AG04450 (cell line): ENCODE data around the gene PRR20G. TPM values are rescaled to one million over a fixed set of nuclear protein-coding genes. Genes with fewer than 3 reads are reported as not detected.

Experiments
- CTCF ChIA-PET: fragments of 300-600, 350-600 bp; formaldehyde crosslinking; extraction: SDS; loops from one replicate; lab custom pipeline; 2022; ENCODE audit warnings: antibody characterized with exemption, inconsistent platforms; lab: Charles Lee
- POLR2A ChIA-PET: fragments of 350-600 bp; formaldehyde crosslinking; extraction: SDS; loops from one replicate; lab custom pipeline; 2021; ENCODE audit warnings: antibody characterized with exemption, inconsistent platforms; lab: Yijun Ruan, JAX
- DNase-seq: peaks from one replicate; pipeline ENCODE4 v3.0.0-alpha.2; 2011; ENCODE audit warnings: low read depth, low spot score
- H3K27ac ChIP-seq: one replicate; pipeline ENCODE4 v1.5.1; 2012; ENCODE audit warnings: low read depth, low read length, control low read depth
- H3K27me3 ChIP-seq: one replicate; pipeline ENCODE4 v1.6.0; 2012; ENCODE audit warnings: low read length; ENCODE audit not compliant: control insufficient read depth, insufficient read depth
- H3K4me3 ChIP-seq: 2 replicates; pipeline ENCODE4 v1.5.1; 2011; ENCODE audit warnings: mild to moderate bottlenecking, low read depth, low read length, control low read depth
- H3K9me3 ChIP-seq: 2 replicates; pipeline ENCODE4 v1.5.1; 2012; ENCODE audit warnings: low read length; ENCODE audit not compliant: control insufficient read depth, insufficient read depth
- polyA plus RNA-seq: library from polyadenylated mRNA; depleted of rRNA; stranded (reverse); fragments of >200 nt; gene quantifications from 2 replicates; pipeline ENCODE4 v1.2.3, GENCODE V29; 2011
- TF ChIP-seq, protein P1 (sequence below): IDR thresholded peaks from 2 replicates; pipeline ENCODE4 v1.5.1; 2011; ENCODE audit warnings: low read depth, low read length, control low read depth, inconsistent platforms

The PRR20G gene
- polyA plus RNA-seq, 1 experiment = not detected

- no peak for DNase-seq
- Histone ChIP-seq H3K27me3 (no peaks in the 10 kb centered on the region), H3K9me3 (peaks cover 18% of the 10 kb centered on the region; the same call in 1 of the 2 replicates), H3K27ac (no peak overlapping the region), H3K4me3 (no peak overlapping the region)
- POLR2A ChIA-PET = no interaction called here
- TF ChIP-seq, protein P1, sequence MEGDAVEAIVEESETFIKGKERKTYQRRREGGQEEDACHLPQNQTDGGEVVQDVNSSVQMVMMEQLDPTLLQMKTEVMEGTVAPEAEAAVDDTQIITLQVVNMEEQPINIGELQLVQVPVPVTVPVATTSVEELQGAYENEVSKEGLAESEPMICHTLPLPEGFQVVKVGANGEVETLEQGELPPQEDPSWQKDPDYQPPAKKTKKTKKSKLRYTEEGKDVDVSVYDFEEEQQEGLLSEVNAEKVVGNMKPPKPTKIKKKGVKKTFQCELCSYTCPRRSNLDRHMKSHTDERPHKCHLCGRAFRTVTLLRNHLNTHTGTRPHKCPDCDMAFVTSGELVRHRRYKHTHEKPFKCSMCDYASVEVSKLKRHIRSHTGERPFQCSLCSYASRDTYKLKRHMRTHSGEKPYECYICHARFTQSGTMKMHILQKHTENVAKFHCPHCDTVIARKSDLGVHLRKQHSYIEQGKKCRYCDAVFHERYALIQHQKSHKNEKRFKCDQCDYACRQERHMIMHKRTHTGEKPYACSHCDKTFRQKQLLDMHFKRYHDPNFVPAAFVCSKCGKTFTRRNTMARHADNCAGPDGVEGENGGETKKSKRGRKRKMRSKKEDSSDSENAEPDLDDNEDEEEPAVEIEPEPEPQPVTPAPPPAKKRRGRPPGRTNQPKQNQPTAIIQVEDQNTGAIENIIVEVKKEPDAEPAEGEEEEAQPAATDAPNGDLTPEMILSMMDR = no peak
- CTCF ChIA-PET = no interaction called here
Measured at GRCh38 chr3:127286571-127287140, 1.2 kb downstream of the PRR20G start.

DNA sequence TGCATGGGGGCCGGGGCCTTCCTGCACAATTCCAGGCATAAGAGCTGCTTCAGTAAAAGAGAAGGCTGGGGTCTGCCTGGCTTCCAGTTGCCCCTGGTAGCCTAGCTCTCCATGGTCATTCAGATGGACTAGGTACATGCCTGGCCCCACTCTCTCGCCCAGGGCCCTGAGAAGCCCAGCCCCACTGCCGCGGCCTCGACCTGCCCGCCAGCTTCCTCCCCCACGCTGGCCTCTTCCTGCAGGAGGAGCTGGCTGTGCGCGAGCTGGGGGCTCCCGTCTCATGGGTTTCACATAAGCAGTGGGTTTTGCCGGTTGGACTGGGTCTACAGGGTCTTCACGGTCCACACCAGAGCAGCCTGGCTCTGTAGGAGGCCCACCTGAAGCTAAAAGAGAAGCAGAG lies 3.6 kb downstream of the PRR20G start:
- Histone ChIP-seq H3K4me3 (no peak overlapping the region), H3K9me3 (peaks cover 18% of the 10 kb centered on the region; the same call in 1 of the 2 replicates), H3K27ac (no peak overlapping the region), H3K27me3 (no peaks in the 10 kb centered on the region)
- TF ChIP-seq, protein P1 = no peak
- ChIA-PET CTCF (no interaction called here), POLR2A (no interaction called here)
- DNase-seq = no peak

GRCh38 chr3:127277561-127277960 lies 10.3 kb downstream of the PRR20G start:
- no peak overlapping the region for H3K27ac ChIP-seq
- no peaks in the 10 kb centered on the region for H3K27me3 ChIP-seq
- ChIA-PET CTCF (no interaction called here), POLR2A (no interaction called here)
- DNase-seq = no peak
- H3K9me3 ChIP-seq = no peaks in the 10 kb centered on the region
- H3K4me3 ChIP-seq = no peak overlapping the region
- TF ChIP-seq, protein P1 = no peak

GRCh38 chr3:127276995-127277394 lies 10.9 kb downstream of the PRR20G start:
- Histone ChIP-seq H3K4me3 (no peak overlapping the region), H3K27ac (no peak overlapping the region), H3K27me3 (no peaks in the 10 kb centered on the region), H3K9me3 (no peaks in the 10 kb centered on the region)
- CTCF ChIA-PET = no interaction called here
- POLR2A ChIA-PET = no interaction called here
- TF ChIP-seq, protein P1 = no peak
- DNase-seq = no peak

DNA sequence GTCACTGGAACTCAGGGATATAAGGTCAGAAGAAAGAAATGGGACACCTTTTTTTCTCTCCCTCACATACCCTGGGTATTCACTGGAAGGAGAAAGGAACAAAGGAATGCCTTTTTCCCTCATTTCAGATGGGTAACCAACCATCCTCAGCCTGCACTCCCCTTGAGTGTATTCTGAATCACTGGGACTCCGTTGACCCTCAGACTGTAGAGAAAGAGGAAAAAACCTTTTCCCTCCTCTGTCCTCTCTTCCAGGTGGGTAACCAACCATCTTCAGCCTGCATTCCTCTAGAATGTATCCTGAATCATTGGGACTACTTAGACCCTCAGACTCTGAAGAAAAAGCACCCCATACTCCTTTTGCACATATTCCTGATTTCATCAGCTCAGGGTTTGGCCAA lies 11.4 kb downstream of the PRR20G start:
- DNase-seq = no peak
- no peak overlapping the region for H3K4me3 ChIP-seq
- H3K27ac ChIP-seq = no peak overlapping the region
- ChIA-PET CTCF (no interaction called here), POLR2A (no interaction called here)
- no peaks in the 10 kb centered on the region for H3K9me3 ChIP-seq
- TF ChIP-seq, protein P1 = no peak
- H3K27me3 ChIP-seq = no peaks in the 10 kb centered on the region
